Activated T-helper 1 cell treated with Interleukin-2 at 50 U/mL for 16 hours (primary cell): Measurements from ENCODE around the gene PNPLA7.
"Not testable (repeated sequence)": the region's sequence is repeated elsewhere in the genome, so short reads cannot be mapped to it uniquely, and the experiment has no call there.

ENCODE experiments used
- DNase-seq: peaks from one replicate; pipeline ENCODE4 v3.0.0-alpha.2; 2020; ENCODE audit warnings: low read depth

Gene PNPLA7

GRCh38 chr9:137513801-137514570 lies 36.2 kb downstream of the PNPLA7 start:
- not testable (repeated sequence) for DNase-seq

GRCh38 chr9:137513136-137513535 lies 37.1 kb downstream of the PNPLA7 start:
- not testable (repeated sequence) for DNase-seq

GRCh38 chr9:137511758-137512463 lies 38.3 kb downstream of the PNPLA7 start:
- no peak for DNase-seq

GRCh38 chr9:137511126-137511525 lies 39.1 kb downstream of the PNPLA7 start:
- DNase-seq, result not testable (repeated sequence)

- DNase-seq, result no peak
Measured at GRCh38 chr9:137509198-137509597, 41.0 kb downstream of the PNPLA7 start.

- no peak for DNase-seq
Measured at GRCh38 chr9:137506702-137507171, 43.5 kb downstream of the PNPLA7 start.

GRCh38 chr9:137506274-137506673 lies 43.9 kb downstream of the PNPLA7 start:
- DNase-seq, result no peak

- DNase-seq, result no peak
Measured at GRCh38 chr9:137505421-137506140, 44.6 kb downstream of the PNPLA7 start.

- DNase-seq, result no peak
Measured at GRCh38 chr9:137504432-137504777, 45.8 kb downstream of the PNPLA7 start.

GRCh38 chr9:137502008-137502911 lies 47.9 kb downstream of the PNPLA7 start:
- no peak for DNase-seq

GRCh38 chr9:137501457-137501856 lies 48.7 kb downstream of the PNPLA7 start:
- no peak for DNase-seq

GRCh38 chr9:137500666-137501397 lies 49.4 kb downstream of the PNPLA7 start:
- no peak for DNase-seq

- no peak for DNase-seq
Measured at GRCh38 chr9:137499858-137500661, 50.1 kb downstream of the PNPLA7 start.

GRCh38 chr9:137499416-137499815 lies 50.8 kb downstream of the PNPLA7 start:
- DNase-seq, result no peak

- no peak for DNase-seq
Measured at GRCh38 chr9:137498720-137499150, 51.5 kb downstream of the PNPLA7 start.

GRCh38 chr9:137497921-137498719 lies 52.1 kb downstream of the PNPLA7 start:
- DNase-seq, result no peak

- DNase-seq, result no peak
Measured at GRCh38 chr9:137496601-137497375, 53.4 kb downstream of the PNPLA7 start.

- no peak for DNase-seq
Measured at GRCh38 chr9:137494550-137495351, 55.5 kb downstream of the PNPLA7 start.
